ENCODE measurements around the gene MFAP2. TPM values are rescaled to one million over a fixed set of nuclear protein-coding genes. Genes with fewer than 3 reads are reported as not detected.

Gene MFAP2
- total and polyA plus RNA-seq, 2 of the 8 experiments (the other 6 are each of a cell fraction or from before 2014, with no cell fraction given): 172 to 326 TPM

- TF ChIP-seq FOSL1 (IDR thresholded peaks at IDR 0.05; ENCODE audit: insufficient read depth, low read depth, low read length) (no peak), BRCA1 (IDR thresholded peaks at IDR 0.05; ENCODE audit: low read depth, low read length) (no peak), ZNF274 (IDR thresholded peaks at IDR 0.05; ENCODE audit: borderline replicate concordance, extremely low read depth, low read length) (no peak), CHD2 (IDR thresholded peaks at IDR 0.05; ENCODE audit: low read length) (no peak), KDM1A (IDR thresholded peaks at IDR 0.05; ENCODE audit: borderline replicate concordance, low read length) (no peak), RFX5 (IDR thresholded peaks at IDR 0.05; ENCODE audit: borderline replicate concordance, low read depth, low read length) (no peak), YY1 (IDR thresholded peaks at IDR 0.05; ENCODE audit: low read depth, low read length) (peak; percentile 30; the same call in 1 of the 2 replicates), NRF1 (IDR thresholded peaks at IDR 0.05; ENCODE audit: low read depth, low read length) (no peak), POU5F1 (IDR thresholded peaks at IDR 0.05; ENCODE audit: low read depth, low read length) (no peak)
Measured at GRCh38 chr1:16960560-16961296, 19.7 kb downstream of the MFAP2 start (continued).
